Psoas muscle (tissue), 8 donors: ENCODE measurements around the gene NFKB2. TPM values are rescaled to one million over a fixed set of nuclear protein-coding genes. Genes with fewer than 3 reads are reported as not detected.
A peak's percentile ranks its signal among the peaks of the same experiment; 100 is the strongest.

Source experiments
- ATAC-seq, 4 donors: fragments of 200-7000 bp; cut with Tn5 transposase; one replicate each; pipeline ENCODE4 v1.9.1; 2020; ENCODE audit warnings: moderate library complexity in 3 of 4, mild to moderate bottlenecking in 2 of 4
- DNase-seq, 2 donors: peaks; one replicate each; pipeline ENCODE4 v3.0.0-alpha.2; 2020
- H3K27ac ChIP-seq: fragments of 200-600 bp; one replicate; pipeline ENCODE4 v1.8.0; 2022
- H3K27me3 ChIP-seq, 3 donors: fragments of 200-600 bp in 1 of 3; one replicate each; pipeline versions ENCODE4 v1.6.1 to v1.8.0; 2013 to 2022; ENCODE audit warnings: low read length in 2 of 3, mild to moderate bottlenecking in 2 of 3, moderate library complexity in 1 of 3; ENCODE audit not compliant: insufficient read depth in 3 of 3
- H3K36me3 ChIP-seq, 2 donors: fragments of 200-600 bp in 1 of 2; one replicate each; pipeline versions ENCODE4 v1.6.1 to v1.8.0; 2013 to 2022; ENCODE audit warnings: low read depth in 1 of 2, mild to moderate bottlenecking in 1 of 2, moderate library complexity in 1 of 2; ENCODE audit not compliant: insufficient read depth in 1 of 2
- H3K4me1 ChIP-seq: fragments of 200-600 bp; one replicate; pipeline ENCODE4 v1.8.0; 2022
- H3K4me3 ChIP-seq: fragments of 200-600 bp; one replicate; pipeline ENCODE4 v1.8.0; 2022; ENCODE audit warnings: mild to moderate bottlenecking
- H3K9me3 ChIP-seq: fragments of 200-600 bp; one replicate; pipeline ENCODE4 v1.8.0; 2022
- WGBS, 3 donors: extraction: QIAGEN DNeasy Blood & Tissue Kit; methylation state at CpG; one replicate each; pipeline versions ENCODE4 v1.1.6 to v1.1.7; 2013; 5-methylcytosine and 5-hydroxymethylcytosine counted together
- intact Hi-C, 2 donors: fragments of 100-400 bp; cut with DNase I; formaldehyde crosslinking; loops; one replicate each; pipeline versions ENCODE4 v1.11.0 to v1.14.2; 2022
- polyA plus RNA-seq, 3 donors: library from polyadenylated mRNA; stranded (reverse); fragments of 200-250 nt; gene quantifications; one replicate each; pipeline ENCODE4 v1.2.3, GENCODE V29; 2013
- total RNA-seq, 4 donors: library from RNA; stranded (reverse); fragmentation: NEBNext Ultra II Directional in 2 of 4; extraction: Animal tissue kit (Norgen Biotek cat#: 25700) in 2 of 4; gene quantifications; one replicate each; pipeline versions ENCODE4 v1.2.1 to v1.2.4, GENCODE V29; 2021 to 2023
- TF ChIP-seq, protein P1 (sequence below): fragments of 200-600 bp; IDR thresholded peaks from one replicate; pipeline ENCODE4 v1.8.0; 2022; ENCODE audit warnings: antibody characterized with exemption
- donor health status: healthy with polysubstance abuse.
- donor health status: DM: no; HTN: no; CAD: no; lungs with moderate emphysema.
- donor health status: Bipolar disorder and iron deficiency.
- donor health status: healthy.
- donor health status: DM: yes; HTN: yes; CAD: no.
- donor health status: DM: no; HTN: no; CAD: no.
- donor health status: DM: no; HTN: no; CAD: no.
- donor health status: DM: yes; HTN: yes; CAD: no.

Gene NFKB2
- total and polyA plus RNA-seq, 7 donors: 8.3 to 86.0 (median 12.6) TPM

- H3K4me1 ChIP-seq: peaks cover under 1% of the 10 kb centered on the region
- DNase-seq (no peak), ATAC-seq (no peak)
- H3K27ac ChIP-seq: no peak overlapping the region
- no peaks in the 10 kb centered on the region for H3K9me3 ChIP-seq
- TF ChIP-seq, protein P1, sequence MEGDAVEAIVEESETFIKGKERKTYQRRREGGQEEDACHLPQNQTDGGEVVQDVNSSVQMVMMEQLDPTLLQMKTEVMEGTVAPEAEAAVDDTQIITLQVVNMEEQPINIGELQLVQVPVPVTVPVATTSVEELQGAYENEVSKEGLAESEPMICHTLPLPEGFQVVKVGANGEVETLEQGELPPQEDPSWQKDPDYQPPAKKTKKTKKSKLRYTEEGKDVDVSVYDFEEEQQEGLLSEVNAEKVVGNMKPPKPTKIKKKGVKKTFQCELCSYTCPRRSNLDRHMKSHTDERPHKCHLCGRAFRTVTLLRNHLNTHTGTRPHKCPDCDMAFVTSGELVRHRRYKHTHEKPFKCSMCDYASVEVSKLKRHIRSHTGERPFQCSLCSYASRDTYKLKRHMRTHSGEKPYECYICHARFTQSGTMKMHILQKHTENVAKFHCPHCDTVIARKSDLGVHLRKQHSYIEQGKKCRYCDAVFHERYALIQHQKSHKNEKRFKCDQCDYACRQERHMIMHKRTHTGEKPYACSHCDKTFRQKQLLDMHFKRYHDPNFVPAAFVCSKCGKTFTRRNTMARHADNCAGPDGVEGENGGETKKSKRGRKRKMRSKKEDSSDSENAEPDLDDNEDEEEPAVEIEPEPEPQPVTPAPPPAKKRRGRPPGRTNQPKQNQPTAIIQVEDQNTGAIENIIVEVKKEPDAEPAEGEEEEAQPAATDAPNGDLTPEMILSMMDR: no peak
- H3K36me3 ChIP-seq: no peaks in the 10 kb centered on the region
- WGBS, 3 donors: 70 to 80% (median 71%) methylated on average over 2 of the region's 2 CpGs
- H3K4me3 ChIP-seq: no peak overlapping the region
- intact Hi-C loops: loop anchor here in 1 of 2 donors (1.0 kb wide), 1 partner anchor 11 kb away; no protein-coding TSS in a partner anchor
- no peaks in the 10 kb centered on the region for H3K27me3 ChIP-seq
Measured at GRCh38 chr10:102444851-102445250, 49.3 kb downstream of the NFKB2 start.

DNA sequence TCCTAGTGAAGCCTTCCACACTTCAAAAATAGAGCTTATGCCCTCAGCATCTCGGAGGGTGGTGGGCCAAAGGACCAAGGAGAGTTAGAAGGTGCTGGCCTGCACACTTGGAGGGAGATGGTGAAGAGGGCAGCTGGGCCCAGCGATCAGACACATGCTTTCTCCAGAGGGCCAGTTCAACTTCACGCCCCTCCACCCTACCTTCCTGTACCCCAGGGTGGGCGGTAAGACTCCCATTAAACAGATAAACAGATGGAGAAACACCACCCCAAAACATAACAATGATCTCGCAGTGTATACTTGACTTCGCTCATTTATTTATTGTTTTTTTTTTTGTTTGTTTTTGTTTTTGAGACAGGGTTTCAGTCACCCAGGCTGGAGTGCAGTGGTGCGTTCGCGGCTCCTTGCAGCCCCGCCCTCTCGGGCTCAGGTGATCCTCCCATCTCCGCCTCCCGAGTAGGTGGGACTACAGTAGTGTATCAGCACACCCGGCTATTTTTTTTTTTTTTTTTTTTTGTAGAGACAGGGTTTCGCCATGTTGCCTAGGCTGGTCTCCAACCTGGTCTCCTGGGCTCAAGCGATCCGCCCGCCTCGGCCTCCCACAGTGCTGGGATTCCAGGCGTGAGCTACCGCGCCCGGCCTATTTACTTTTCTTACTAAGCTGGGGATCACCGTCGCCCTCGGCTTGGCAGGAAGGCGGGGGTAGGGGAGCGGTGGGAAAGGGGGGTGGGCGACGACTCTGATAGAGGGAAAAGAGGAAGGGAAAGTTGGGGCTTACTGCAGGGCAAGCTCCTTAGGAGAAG lies 54.0 kb downstream of the NFKB2 start:
- Histone ChIP-seq H3K4me3 (peak overlapping the region; percentile 78), H3K4me1 (peaks cover 30% of the 10 kb centered on the region), H3K27me3 (no peaks in the 10 kb centered on the region), H3K36me3 (no peaks in the 10 kb centered on the region), H3K27ac (peak overlapping the region; percentile 87), H3K9me3 (no peaks in the 10 kb centered on the region)
- ATAC-seq (peak; percentile 22 to 34 (median 26)), DNase-seq (peak; percentile 52 to 73)
- TF ChIP-seq, protein P1: no peak
- intact Hi-C loops: no loop called here
- 18 to 21% (median 20%) methylated on average over 25 to 30 of the region's 30 CpGs for WGBS, 3 donors

- Histone ChIP-seq H3K4me3 (peak overlapping the region; percentile 78), H3K36me3 (no peaks in the 10 kb centered on the region), H3K4me1 (peaks cover 30% of the 10 kb centered on the region), H3K27me3 (no peaks in the 10 kb centered on the region), H3K9me3 (no peaks in the 10 kb centered on the region), H3K27ac (peak overlapping the region; percentile 87)
- DNase-seq: no peak
- peak in 3 of 4 donors; percentile 2 to 5 (median 3) for ATAC-seq
- WGBS, 3 donors: 0 to 1% (median 0%) methylated on average over 7 to 11 of the region's 11 CpGs
- intact Hi-C loops: no loop called here
- TF ChIP-seq, protein P1: no peak
Measured at GRCh38 chr10:102450124-102450373, 54.5 kb downstream of the NFKB2 start.

DNA sequence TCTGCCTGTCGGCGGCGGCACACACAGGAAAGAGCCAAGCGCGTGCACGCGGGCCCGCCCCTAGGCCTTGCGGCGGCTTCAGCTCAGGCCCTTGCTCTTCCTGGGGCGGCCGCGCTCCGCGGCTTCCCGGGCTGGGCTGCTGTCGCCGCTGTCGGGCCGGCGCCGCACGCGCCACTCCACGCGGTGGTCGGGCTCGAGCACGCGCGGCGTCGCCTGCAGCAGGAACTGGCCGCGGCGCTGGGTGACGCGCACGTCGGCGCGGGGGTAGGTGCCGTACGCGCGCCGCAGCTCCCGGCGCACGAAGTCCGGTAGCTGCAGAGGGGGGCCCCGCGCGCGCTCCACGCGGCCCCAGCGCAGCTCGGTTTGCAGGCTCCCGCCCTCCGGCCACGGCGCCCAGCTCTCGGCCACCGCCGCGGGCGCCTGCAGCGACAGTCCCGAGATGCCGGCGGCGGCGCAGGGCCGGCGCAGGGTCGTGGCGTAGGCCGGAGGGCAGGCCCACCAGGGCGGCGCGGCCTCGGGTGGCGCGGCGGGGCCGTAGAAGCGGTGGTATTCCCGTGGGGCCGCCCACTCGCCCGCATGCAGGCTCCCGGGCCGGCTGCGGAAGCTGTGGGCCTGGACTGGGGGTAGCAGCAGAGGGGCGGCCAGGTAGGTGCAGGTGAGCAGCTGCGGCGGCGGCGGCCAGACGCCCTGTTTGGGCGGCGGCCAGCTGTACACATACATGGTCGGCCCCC lies 55.0 kb downstream of the NFKB2 start:
- ATAC-seq: peak; percentile 86 to 92 (median 90)
- peak overlapping the region; percentile 78 for H3K4me3 ChIP-seq
- intact Hi-C loops: no loop called here
- peaks cover 30% of the 10 kb centered on the region for H3K4me1 ChIP-seq
- H3K36me3 ChIP-seq: no peaks in the 10 kb centered on the region
- peak overlapping the region; percentile 87 for H3K27ac ChIP-seq
- TF ChIP-seq, protein P1: no peak
- H3K27me3 ChIP-seq: no peaks in the 10 kb centered on the region
- WGBS, 3 donors: 0 to 1% (median 0%) methylated on average over 59 to 104 of the region's 104 CpGs
- H3K9me3 ChIP-seq: no peaks in the 10 kb centered on the region
- peak; percentile 87 to 93 for DNase-seq
